Central memory CD8-positive, alpha-beta T cell (primary cell): ENCODE data around the gene FAM222B.

Source experiments
- ATAC-seq: fragments of 150-1000 bp; cut with Tn5 transposase; replicated peaks from 2 replicates; pipeline ENCODE4 v1.10.0; 2022; ENCODE audit warnings: mild to moderate bottlenecking, moderate FRiP score, moderate number of reproducible peaks; ENCODE audit not compliant: poor library complexity, severe bottlenecking; ENCODE audit errors: extremely low read depth
- DNase-seq, 2 donors: peaks; one replicate each; pipeline ENCODE4 v3.0.0; 2021; ENCODE audit warnings: low spot score in 2 of 2
- H3K27ac Mint-ChIP-seq: one replicate; pipeline ENCODE4 v1.8.0; 2022; ENCODE audit warnings: low read depth, mild to moderate bottlenecking, moderate library complexity, mixed read lengths
- H3K27me3 Mint-ChIP-seq: one replicate; pipeline ENCODE4 v1.8.0; 2022; ENCODE audit warnings: mixed read lengths
- H3K36me3 Mint-ChIP-seq: one replicate; pipeline ENCODE4 v1.8.0; 2022; ENCODE audit warnings: mild to moderate bottlenecking, moderate library complexity, mixed read lengths; ENCODE audit not compliant: insufficient read depth
- H3K4me1 Mint-ChIP-seq: one replicate; pipeline ENCODE4 v1.8.0; 2022; ENCODE audit warnings: mixed read lengths
- H3K4me3 Mint-ChIP-seq: one replicate; pipeline ENCODE4 v1.8.0; 2022; ENCODE audit warnings: mild to moderate bottlenecking, moderate library complexity, mixed read lengths
- H3K9me3 Mint-ChIP-seq: one replicate; pipeline ENCODE4 v1.8.0; 2022; ENCODE audit warnings: mixed read lengths

Gene FAM222B

DNA sequence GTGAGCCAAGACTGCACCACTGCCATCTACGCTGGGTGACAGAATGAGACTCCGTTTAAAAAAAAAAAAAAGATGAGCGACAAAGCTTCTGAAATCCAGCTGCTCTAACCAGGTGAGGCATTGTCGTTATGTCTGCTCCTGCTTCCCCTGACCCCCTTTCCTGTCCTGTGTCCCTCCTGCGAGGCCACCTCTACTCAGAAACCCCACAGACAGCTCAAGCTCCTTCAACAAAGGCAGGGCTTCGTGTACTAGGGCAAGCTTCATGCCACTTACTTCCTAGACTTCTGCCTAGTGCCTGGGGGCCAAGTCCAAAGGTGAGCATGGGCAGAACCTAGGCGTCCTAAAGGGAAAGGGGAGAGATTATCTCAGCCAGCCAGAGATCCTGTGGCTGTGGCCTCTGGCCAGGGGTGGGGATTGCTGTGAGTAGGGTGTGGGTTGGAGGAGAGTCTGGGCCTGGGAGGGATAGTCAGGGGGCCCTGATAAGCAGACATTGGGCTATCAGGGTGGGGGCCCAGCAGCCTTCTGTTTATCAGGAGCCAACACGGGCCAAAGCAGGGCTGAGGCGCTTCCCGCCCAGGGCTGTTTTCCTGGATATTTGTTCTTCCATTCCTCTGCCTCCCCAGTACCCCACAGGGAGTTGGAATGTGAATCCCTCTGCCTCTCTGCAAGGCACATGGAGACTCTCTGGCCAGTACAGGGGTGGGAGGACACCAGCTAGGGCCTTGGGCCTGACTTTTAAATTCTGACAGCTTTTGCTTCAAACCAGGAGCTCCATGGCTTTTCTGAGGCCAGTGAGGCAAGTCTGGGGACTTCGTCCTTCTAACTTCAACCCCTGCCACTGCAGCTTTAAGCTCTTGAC, 22.6 kb upstream of the FAM222B start:
- H3K4me3 Mint-ChIP-seq, result no peak overlapping the region
- H3K9me3 Mint-ChIP-seq, result no peaks in the 10 kb centered on the region
- H3K36me3 Mint-ChIP-seq, result peaks cover 6% of the 10 kb centered on the region
- DNase-seq (no peak), ATAC-seq (no peak)
- no peak overlapping the region for H3K27ac Mint-ChIP-seq
- no peaks in the 10 kb centered on the region for H3K27me3 Mint-ChIP-seq
- peaks cover 5% of the 10 kb centered on the region for H3K4me1 Mint-ChIP-seq

DNA sequence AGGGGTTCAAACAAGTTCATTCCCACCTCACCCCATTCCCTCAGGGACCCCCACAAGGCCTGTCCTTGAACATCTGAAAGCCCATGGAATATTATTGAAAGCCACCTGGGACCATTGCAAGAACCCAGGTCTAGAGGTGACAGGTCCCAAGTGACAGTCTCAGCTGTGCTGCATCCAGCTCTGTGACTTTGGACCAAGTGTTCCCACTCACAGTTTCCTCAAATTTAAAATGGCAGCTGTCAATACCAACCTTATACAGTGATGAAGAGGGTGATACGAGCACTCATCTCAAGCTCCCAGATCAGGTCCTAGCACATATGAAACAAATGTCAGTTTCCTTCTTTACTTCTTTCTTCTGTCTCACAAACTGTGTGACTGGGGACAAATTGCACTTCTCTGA, 21.4 kb upstream of the FAM222B start:
- Mint-ChIP-seq H3K9me3 (no peaks in the 10 kb centered on the region), H3K36me3 (peaks cover 15% of the 10 kb centered on the region), H3K4me1 (peaks cover 5% of the 10 kb centered on the region), H3K27ac (no peak overlapping the region), H3K27me3 (no peaks in the 10 kb centered on the region), H3K4me3 (no peak overlapping the region)
- DNase-seq (no peak), ATAC-seq (no peak)

DNA sequence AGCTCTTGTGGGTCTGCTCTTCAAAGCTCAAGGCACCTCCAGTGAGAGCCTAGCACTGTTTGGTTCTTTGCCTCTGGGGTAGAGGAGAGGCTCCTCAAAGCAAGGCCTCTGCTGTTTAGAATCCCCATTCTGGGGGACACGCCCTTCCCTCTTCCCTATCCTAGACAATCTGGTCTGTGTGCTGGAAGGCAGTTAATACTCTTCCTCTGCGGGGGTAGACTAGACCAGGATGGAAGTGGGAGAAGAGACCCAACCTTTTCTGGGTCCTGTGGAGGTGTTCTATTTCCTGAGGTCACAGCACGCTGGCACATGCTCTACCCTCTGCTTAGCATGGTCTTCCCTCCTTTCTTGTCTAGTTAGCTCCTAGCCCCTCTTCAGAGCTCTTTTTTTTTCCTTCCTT, 20.0 kb upstream of the FAM222B start:
- DNase-seq (no peak), ATAC-seq (no peak)
- no peaks in the 10 kb centered on the region for H3K27me3 Mint-ChIP-seq
- H3K27ac Mint-ChIP-seq, result no peak overlapping the region
- H3K4me3 Mint-ChIP-seq, result no peak overlapping the region
- H3K4me1 Mint-ChIP-seq, result peaks cover 5% of the 10 kb centered on the region
- H3K36me3 Mint-ChIP-seq, result peaks cover 22% of the 10 kb centered on the region
- no peaks in the 10 kb centered on the region for H3K9me3 Mint-ChIP-seq

DNA sequence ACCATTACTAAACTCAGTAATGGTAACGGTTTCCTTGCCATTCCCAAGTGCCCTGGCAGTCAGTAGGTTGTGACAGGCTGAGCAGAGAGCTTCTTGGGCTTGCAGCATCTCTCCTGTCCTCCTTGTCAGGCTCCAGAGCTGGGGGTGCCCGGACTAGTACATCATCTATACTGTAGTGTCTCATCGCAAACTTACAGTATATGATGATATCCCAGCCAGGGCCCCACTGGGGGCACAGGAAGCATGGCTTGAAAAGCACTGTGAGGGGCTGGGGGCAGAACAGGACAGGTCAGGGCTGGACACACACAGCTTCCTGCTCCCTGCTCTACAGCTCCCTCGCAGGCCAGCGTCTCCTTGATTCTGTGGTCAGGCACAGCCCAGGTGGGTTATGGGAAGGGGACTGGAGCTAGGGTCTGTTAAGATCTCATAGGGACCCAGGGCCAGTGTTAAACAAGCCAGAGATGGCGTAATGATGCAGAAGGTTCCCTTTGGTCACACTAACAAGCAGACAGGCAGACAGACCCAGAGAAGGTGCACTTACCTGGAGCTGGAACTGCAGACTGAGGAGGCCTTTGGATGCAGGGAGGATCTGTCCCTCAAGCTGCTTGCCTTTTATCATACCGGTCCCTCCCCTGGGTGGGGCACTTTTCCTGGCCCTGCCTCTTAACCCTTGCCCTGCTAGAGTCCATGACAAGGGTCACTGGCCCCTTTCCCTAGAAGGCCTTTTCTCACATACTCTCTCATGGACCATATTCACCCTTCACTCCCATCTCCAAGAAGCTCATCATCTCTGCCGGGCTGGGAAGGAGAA, 19.0 kb upstream of the FAM222B start:
- Mint-ChIP-seq H3K27me3 (no peaks in the 10 kb centered on the region), H3K36me3 (peaks cover 22% of the 10 kb centered on the region), H3K4me3 (no peak overlapping the region), H3K4me1 (peaks cover 5% of the 10 kb centered on the region), H3K9me3 (no peaks in the 10 kb centered on the region), H3K27ac (no peak overlapping the region)
- DNase-seq (no peak), ATAC-seq (no peak)

DNA sequence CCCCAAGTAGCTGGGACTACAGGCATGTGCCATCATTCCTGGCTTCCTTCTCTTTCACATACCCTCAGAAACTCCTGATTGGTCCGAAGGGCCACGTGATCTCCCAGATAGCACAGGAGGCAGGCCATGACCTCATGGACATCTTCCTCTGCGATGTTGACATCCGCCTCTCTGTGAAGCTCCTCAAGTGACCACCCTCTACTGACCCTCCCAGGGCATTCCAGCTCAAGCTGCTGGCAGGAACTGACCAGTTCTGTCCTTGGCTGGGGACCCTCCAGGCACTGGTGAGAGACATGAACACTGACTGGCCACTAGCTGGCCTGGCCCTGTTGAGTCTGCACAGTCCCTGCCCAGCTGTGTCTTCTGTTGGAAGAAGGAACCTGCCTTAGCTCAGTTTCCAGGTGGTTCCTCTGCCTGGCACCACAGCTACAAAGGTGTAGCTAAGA, 17.8 kb upstream of the FAM222B start:
- no peaks in the 10 kb centered on the region for H3K27me3 Mint-ChIP-seq
- ATAC-seq, result no peak
- no peak overlapping the region for H3K4me3 Mint-ChIP-seq
- H3K4me1 Mint-ChIP-seq, result peaks cover 6% of the 10 kb centered on the region
- DNase-seq, result no peak
- H3K9me3 Mint-ChIP-seq, result no peaks in the 10 kb centered on the region
- peaks cover 22% of the 10 kb centered on the region for H3K36me3 Mint-ChIP-seq
- no peak overlapping the region for H3K27ac Mint-ChIP-seq

DNA sequence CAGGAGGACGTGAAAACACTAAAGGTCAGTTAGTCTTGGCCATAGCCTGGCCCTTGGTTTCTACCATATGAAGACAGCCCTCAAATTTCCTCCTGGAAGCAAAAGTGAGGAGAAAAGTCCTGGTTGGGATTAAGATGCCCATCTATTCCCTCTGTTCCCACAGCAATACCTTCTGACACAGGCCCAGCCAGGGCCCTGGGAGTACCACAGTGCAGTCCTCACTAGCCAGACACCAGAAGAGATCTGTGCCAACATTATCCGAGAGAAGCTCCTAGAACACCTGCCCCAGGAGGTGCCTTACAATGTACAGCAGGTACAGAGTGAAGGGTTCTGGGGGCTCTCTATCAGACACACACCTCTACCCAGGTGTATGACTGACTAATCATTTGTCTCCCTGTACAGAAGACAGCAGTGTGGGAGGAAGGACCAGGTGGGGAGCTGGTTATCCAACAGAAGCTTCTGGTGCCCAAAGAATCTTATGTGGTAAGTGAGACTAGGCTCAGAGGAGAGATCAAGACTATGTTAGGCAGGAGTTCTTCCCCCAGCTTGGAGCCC, 16.3 kb upstream of the FAM222B start:
- no peak overlapping the region for H3K27ac Mint-ChIP-seq
- ATAC-seq (no peak), DNase-seq (no peak)
- peaks cover 26% of the 10 kb centered on the region for H3K36me3 Mint-ChIP-seq
- H3K9me3 Mint-ChIP-seq, result no peaks in the 10 kb centered on the region
- H3K27me3 Mint-ChIP-seq, result no peaks in the 10 kb centered on the region
- H3K4me1 Mint-ChIP-seq, result peaks cover 16% of the 10 kb centered on the region
- no peak overlapping the region for H3K4me3 Mint-ChIP-seq

DNA sequence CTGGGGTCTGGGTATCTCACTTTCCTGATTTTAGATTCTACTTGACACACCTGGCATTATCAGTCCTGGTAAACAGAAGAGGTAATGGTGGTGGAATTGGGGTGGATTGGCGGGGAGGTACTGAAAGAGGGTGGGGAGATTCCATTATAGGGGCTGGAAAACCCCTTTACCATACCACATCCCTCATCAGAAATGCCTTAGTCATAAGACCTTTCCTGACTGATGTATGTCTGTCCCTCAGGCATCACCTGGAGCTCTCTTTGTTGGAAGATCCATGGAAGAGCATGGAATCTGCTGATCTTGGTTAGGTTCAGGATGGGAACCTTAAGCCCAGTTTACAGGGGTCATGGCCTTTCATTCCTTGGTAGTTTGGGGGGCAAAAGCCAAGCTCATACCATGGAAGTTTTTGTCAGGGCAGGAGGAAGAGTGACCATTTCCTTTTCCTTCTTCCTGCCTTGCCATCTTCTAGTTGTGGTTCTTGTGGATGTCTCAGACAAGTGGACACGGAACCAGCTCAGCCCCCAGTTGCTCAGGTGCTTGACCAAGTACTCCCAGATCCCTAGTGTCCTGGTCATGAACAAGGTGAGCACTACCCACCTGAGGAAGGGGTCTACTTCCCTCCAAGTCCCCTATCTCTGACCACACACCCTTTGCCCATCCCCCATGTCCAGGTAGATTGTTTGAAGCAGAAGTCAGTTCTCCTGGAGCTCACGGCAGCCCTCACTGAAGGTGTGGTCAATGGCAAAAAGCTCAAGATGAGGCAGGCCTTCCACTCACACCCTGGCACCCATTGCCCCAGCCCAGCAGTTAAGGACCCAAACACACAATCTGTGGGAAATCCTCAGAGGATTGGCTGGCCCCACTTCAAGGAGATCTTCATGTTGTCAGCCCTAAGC, 15.6 kb upstream of the FAM222B start:
- Mint-ChIP-seq H3K4me3 (no peak overlapping the region), H3K27ac (no peak overlapping the region), H3K27me3 (no peaks in the 10 kb centered on the region), H3K9me3 (no peaks in the 10 kb centered on the region), H3K36me3 (peaks cover 26% of the 10 kb centered on the region), H3K4me1 (peaks cover 16% of the 10 kb centered on the region)
- DNase-seq (no peak), ATAC-seq (no peak)

DNA sequence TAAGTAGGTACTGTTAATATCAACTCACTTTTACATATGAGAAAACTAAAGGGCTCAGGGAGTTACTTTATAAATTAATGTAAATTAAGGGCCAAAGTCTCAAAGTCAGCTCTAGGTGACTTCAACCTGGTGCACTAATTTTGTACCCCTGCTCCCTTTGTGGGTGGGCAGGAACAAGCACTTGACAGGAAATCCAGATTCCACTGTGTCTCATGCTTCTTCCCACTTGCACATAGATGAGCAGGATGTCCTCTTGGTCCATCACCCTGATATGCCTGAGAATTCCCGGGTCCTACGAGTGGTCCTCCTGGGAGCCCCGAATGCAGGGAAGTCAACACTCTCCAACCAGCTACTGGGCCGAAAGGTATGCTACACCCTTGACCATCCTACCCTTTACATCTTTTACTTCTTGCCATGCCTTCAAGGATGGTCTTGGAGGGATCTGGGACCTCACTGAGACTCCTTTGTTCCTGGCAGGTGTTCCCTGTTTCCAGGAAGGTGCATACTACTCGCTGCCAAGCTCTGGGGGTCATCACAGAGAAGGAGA, 13.5 kb upstream of the FAM222B start:
- Mint-ChIP-seq H3K4me1 (peaks cover 11% of the 10 kb centered on the region), H3K36me3 (peaks cover 22% of the 10 kb centered on the region), H3K27me3 (no peaks in the 10 kb centered on the region), H3K4me3 (peak overlapping the region; percentile 52), H3K9me3 (no peaks in the 10 kb centered on the region), H3K27ac (no peak overlapping the region)
- DNase-seq, result no peak
- ATAC-seq, result no peak

DNA sequence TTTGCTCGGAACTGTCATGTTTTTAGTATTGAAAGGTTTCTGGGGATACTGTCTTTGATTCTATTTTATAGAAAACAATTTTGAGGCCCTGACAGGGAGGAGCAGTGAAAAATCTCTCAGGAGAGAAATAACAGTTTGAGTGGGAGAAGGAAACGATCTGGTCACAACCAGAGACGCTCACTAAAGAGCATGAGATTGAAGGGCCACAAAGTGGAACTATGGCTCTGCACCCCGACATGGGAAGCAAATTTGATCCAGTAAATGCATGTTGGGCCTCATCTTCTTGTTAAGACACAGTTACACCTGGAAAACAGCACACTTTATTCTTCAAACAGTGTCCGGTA, 12.7 kb upstream of the FAM222B start:
- peak overlapping the region; percentile 71 for H3K27ac Mint-ChIP-seq
- ATAC-seq (no peak), DNase-seq (no peak)
- H3K4me3 Mint-ChIP-seq, result peak overlapping the region; percentile 84
- H3K27me3 Mint-ChIP-seq, result no peaks in the 10 kb centered on the region
- peaks cover 11% of the 10 kb centered on the region for H3K4me1 Mint-ChIP-seq
- H3K9me3 Mint-ChIP-seq, result no peaks in the 10 kb centered on the region
- H3K36me3 Mint-ChIP-seq, result peaks cover 20% of the 10 kb centered on the region

DNA sequence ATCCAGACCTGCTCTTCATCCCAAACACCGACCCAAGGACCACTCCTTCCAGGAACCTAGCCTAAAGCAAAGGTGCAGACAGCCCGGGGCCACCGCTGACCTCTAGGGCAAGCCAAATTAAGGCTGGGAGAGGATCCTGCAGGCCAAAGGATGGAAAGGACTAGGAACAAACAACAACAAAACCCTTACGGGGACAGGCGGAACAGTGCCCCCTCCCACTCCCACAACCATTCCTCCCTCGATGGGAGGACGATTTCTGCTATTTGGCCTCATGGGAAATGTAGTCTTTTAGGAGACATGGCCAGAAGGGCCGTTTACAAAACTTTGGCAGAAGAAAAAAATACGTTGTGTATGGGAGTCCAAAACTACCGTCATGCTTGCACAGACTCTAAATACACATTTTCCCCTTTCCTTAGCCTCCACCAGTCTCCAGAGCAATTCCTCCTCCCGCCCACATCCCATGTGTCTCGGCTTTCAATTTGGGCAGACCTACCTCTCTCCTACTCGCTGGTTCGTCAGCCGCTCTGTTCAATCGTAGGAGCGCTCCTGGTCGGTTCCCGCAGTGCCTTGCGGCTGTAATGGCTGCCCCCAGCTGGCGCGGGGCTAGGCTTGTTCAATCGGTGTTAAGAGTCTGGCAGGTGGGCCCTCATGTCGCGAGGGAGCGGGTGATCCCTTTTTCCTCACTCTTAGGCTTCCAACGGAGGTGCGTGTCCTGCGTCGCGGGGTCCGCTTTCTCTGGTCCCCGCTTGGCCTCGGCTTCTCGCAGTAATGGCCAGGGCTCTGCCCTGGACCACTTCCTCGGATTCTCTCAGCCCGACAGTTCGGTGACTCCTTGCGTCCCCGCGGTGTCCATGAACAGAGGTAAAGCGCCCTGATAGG, 12.1 kb upstream of the FAM222B start, which contains the start of gene ERAL1:
Gene ERAL1 (plus strand): TSS at position 560 of the 879 bp plus-strand sequence. CDS start 19 bp downstream, at position 579.
- H3K4me1 Mint-ChIP-seq, result peaks cover 11% of the 10 kb centered on the region
- H3K27me3 Mint-ChIP-seq, result no peaks in the 10 kb centered on the region
- DNase-seq (peak; percentile 65 to 71), ATAC-seq (peak; percentile 100)
- H3K27ac Mint-ChIP-seq, result peak within 1 kb of the TSS; percentile 71
- no peaks in the 10 kb centered on the region for H3K9me3 Mint-ChIP-seq
- peak within 1 kb of the TSS; percentile 84 for H3K4me3 Mint-ChIP-seq
- H3K36me3 Mint-ChIP-seq, result peaks cover 16% of the 10 kb centered on the region

DNA sequence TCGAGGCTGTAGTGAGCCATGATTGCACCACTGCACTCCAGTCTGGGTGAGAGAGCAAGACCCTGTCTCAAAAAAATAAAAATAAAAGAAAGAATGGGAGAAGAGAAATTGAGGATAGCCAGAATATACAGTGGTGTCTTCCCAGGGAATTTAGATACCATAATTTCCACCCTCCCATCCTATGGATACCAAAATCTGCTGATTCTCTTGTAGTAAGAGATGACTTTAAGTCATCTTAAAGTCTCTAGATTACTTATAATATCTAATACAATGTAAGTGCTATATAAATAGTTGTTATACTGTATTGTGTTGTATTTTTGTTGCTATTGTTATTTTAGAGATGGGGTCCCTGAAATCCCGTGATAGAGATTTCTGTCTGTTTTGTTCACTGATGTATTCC, 10.7 kb upstream of the FAM222B start:
- Mint-ChIP-seq H3K4me3 (no peak overlapping the region), H3K27ac (no peak overlapping the region), H3K27me3 (no peaks in the 10 kb centered on the region), H3K36me3 (peaks cover 7% of the 10 kb centered on the region), H3K9me3 (no peaks in the 10 kb centered on the region), H3K4me1 (peaks cover 11% of the 10 kb centered on the region)
- no peak for ATAC-seq
- no peak for DNase-seq
